CD8-positive, alpha-beta memory T cell (primary cell): ENCODE data around the gene CDK14. TPM values are rescaled to one million over a fixed set of nuclear protein-coding genes. Genes with fewer than 3 reads are reported as not detected.

Experiments
- CTCF ChIA-PET: fragments of 350-600 bp; sonication (Branson Sonifier 250); formaldehyde crosslinking; loops from one replicate; lab custom pipeline; 2021; ENCODE audit warnings: antibody characterized with exemption; lab: Charles Lee
- POLR2A ChIA-PET: fragments of 350-600 bp; sonication (Branson Sonifier 250); formaldehyde crosslinking; loops from one replicate; lab custom pipeline; 2021; ENCODE audit warnings: antibody characterized with exemption; lab: Charles Lee
- DNase-seq, 5 donors: peaks; one replicate each; pipeline versions ENCODE4 v3.0.0 to v3.0.0-alpha.2; 2020 to 2022; ENCODE audit warnings: mixed read lengths in 1 of 5
- H3K27ac ChIP-seq: one replicate; pipeline ENCODE4 v1.7.0; 2013; ENCODE audit warnings: low read depth, mild to moderate bottlenecking, low read length, moderate library complexity
- H3K27me3 ChIP-seq: 2 replicates; pipeline ENCODE4 v1.7.0; 2013; ENCODE audit warnings: low read length, mild to moderate bottlenecking; ENCODE audit not compliant: insufficient read depth, poor library complexity, severe bottlenecking
- H3K36me3 ChIP-seq: 2 replicates; pipeline ENCODE4 v1.7.0; 2013; ENCODE audit warnings: mild to moderate bottlenecking, low read length, moderate library complexity; ENCODE audit not compliant: insufficient read depth
- H3K4me1 ChIP-seq: 2 replicates; pipeline ENCODE4 v1.7.0; 2013; ENCODE audit warnings: mild to moderate bottlenecking, low read length, moderate library complexity; ENCODE audit not compliant: insufficient read depth
- H3K4me3 ChIP-seq: 2 replicates; pipeline ENCODE4 v1.7.0; 2013; ENCODE audit warnings: mild to moderate bottlenecking, low read length
- H3K9me3 ChIP-seq: 2 replicates; pipeline ENCODE4 v1.7.0; 2013; ENCODE audit warnings: mild to moderate bottlenecking, low read length
- H3K27ac Mint-ChIP-seq, 8 donors: one replicate each; pipeline ENCODE4 v1.8.0; 2020 to 2021; ENCODE audit warnings: mixed read lengths in 8 of 8, mild to moderate bottlenecking in 6 of 8, inconsistent platforms in 3 of 8, moderate library complexity in 3 of 8
- H3K27me3 Mint-ChIP-seq, 2 donors: one replicate each; pipeline ENCODE4 v1.8.0; 2020 to 2021; ENCODE audit warnings: mixed read lengths in 2 of 2, mild to moderate bottlenecking in 1 of 2, moderate library complexity in 1 of 2
- H3K36me3 Mint-ChIP-seq, 3 donors: one replicate each; pipeline ENCODE4 v1.8.0; 2020 to 2021; ENCODE audit warnings: mixed read lengths in 3 of 3, inconsistent platforms in 1 of 3, mild to moderate bottlenecking in 1 of 3
- H3K4me1 Mint-ChIP-seq, 3 donors: one replicate each; pipeline ENCODE4 v1.8.0; 2020 to 2021; ENCODE audit warnings: mixed read lengths in 3 of 3, inconsistent platforms in 1 of 3, mild to moderate bottlenecking in 1 of 3
- H3K4me3 Mint-ChIP-seq, 7 donors: one replicate each; pipeline ENCODE4 v1.8.0; 2020 to 2021; ENCODE audit warnings: mixed read lengths in 7 of 7, mild to moderate bottlenecking in 6 of 7, moderate library complexity in 4 of 7, inconsistent platforms in 2 of 7
- H3K9me3 Mint-ChIP-seq, 5 donors: one replicate each; pipeline ENCODE4 v1.8.0; 2020 to 2022; ENCODE audit warnings: mixed read lengths in 5 of 5, mild to moderate bottlenecking in 3 of 5, moderate library complexity in 2 of 5, inconsistent platforms in 1 of 5
- polyA plus RNA-seq: library from polyadenylated mRNA; unstranded; fragments of 300-500 nt; fragmentation: Illumina TruSeq; gene quantifications from one replicate; pipeline ENCODE4 v1.2.3, GENCODE V29; 2021
- total RNA-seq, 2 experiments: library from RNA; stranded (reverse); gene quantifications; one replicate each; pipeline ENCODE4 v1.2.3, GENCODE V29; 2021

CDK14 gene
- total and polyA plus RNA-seq, 3 experiments from 2014 or later = 0.05 to 0.20 TPM; not detected in 1

GRCh38 chr7:90648107-90648506 lies 52.0 kb downstream of the CDK14 start:
- DNase-seq = no peak
- Histone ChIP-seq H3K27ac (no peak overlapping the region), H3K4me3 (no peak overlapping the region), H3K36me3 (no peaks in the 10 kb centered on the region), H3K4me1 (no peaks in the 10 kb centered on the region), H3K9me3 (no peaks in the 10 kb centered on the region), H3K27me3 (no peaks in the 10 kb centered on the region)
- Mint-ChIP-seq H3K4me1 (no peaks in the 10 kb centered on the region), H3K27ac (no peak overlapping the region), H3K36me3 (no peaks in the 10 kb centered on the region), H3K9me3 (peaks cover 0 to 14% (median 3%) of the 10 kb centered on the region in 5 donors), H3K4me3 (no peak overlapping the region), H3K27me3 (no peaks in the 10 kb centered on the region)
- ChIA-PET POLR2A (no interaction called here), CTCF (no interaction called here)

GRCh38 chr7:90648834-90649233 lies 52.7 kb downstream of the CDK14 start:
- ChIA-PET POLR2A (no interaction called here), CTCF (no interaction called here)
- Mint-ChIP-seq H3K36me3 (no peaks in the 10 kb centered on the region), H3K4me3 (no peak overlapping the region), H3K27ac (no peak overlapping the region), H3K9me3 (peaks cover 0 to 13% (median 3%) of the 10 kb centered on the region in 5 donors), H3K27me3 (no peaks in the 10 kb centered on the region), H3K4me1 (no peaks in the 10 kb centered on the region)
- H3K9me3 ChIP-seq = no peaks in the 10 kb centered on the region
- no peak for DNase-seq
- no peaks in the 10 kb centered on the region for H3K27me3 ChIP-seq
- H3K4me3 ChIP-seq = no peak overlapping the region
- no peaks in the 10 kb centered on the region for H3K36me3 ChIP-seq
- no peak overlapping the region for H3K27ac ChIP-seq
- no peaks in the 10 kb centered on the region for H3K4me1 ChIP-seq

GRCh38 chr7:90654718-90655427 lies 58.8 kb downstream of the CDK14 start:
- Mint-ChIP-seq H3K9me3 (peaks cover 2 to 13% (median 7%) of the 10 kb centered on the region in 5 donors), H3K4me1 (no peaks in the 10 kb centered on the region), H3K27ac (no peak overlapping the region), H3K27me3 (no peaks in the 10 kb centered on the region), H3K4me3 (no peak overlapping the region), H3K36me3 (no peaks in the 10 kb centered on the region)
- H3K4me3 ChIP-seq = no peak overlapping the region
- H3K4me1 ChIP-seq = no peaks in the 10 kb centered on the region
- no peak for DNase-seq
- no peaks in the 10 kb centered on the region for H3K27me3 ChIP-seq
- H3K27ac ChIP-seq = no peak overlapping the region
- ChIA-PET CTCF (no interaction called here), POLR2A (no interaction called here)
- H3K9me3 ChIP-seq = no peaks in the 10 kb centered on the region
- no peaks in the 10 kb centered on the region for H3K36me3 ChIP-seq

- Histone ChIP-seq H3K4me3 (no peak overlapping the region), H3K27ac (no peak overlapping the region), H3K36me3 (no peaks in the 10 kb centered on the region), H3K4me1 (no peaks in the 10 kb centered on the region), H3K27me3 (no peaks in the 10 kb centered on the region), H3K9me3 (no peaks in the 10 kb centered on the region)
- Mint-ChIP-seq H3K4me1 (no peaks in the 10 kb centered on the region), H3K27me3 (no peaks in the 10 kb centered on the region), H3K36me3 (no peaks in the 10 kb centered on the region), H3K27ac (no peak overlapping the region), H3K4me3 (no peak overlapping the region), H3K9me3 (peaks cover 0 to 10% (median 5%) of the 10 kb centered on the region in 5 donors)
- POLR2A ChIA-PET = no interaction called here
- CTCF ChIA-PET = no interaction called here
- no peak for DNase-seq
Observed at GRCh38 chr7:90655566-90655965, 59.4 kb downstream of the CDK14 start.

- H3K4me1 ChIP-seq = no peaks in the 10 kb centered on the region
- H3K36me3 Mint-ChIP-seq = no peaks in the 10 kb centered on the region
- POLR2A ChIA-PET = interaction anchor here (0.6 kb wide), 1 partner anchor 1939 kb away, joined by 4 read pairs; no protein-coding TSS in a partner anchor
- no peaks in the 10 kb centered on the region for H3K27me3 ChIP-seq
- H3K36me3 ChIP-seq = no peaks in the 10 kb centered on the region
- H3K9me3 ChIP-seq = no peaks in the 10 kb centered on the region
- H3K27me3 Mint-ChIP-seq = no peaks in the 10 kb centered on the region
- H3K4me3 ChIP-seq = no peak overlapping the region
- H3K4me1 Mint-ChIP-seq = no peaks in the 10 kb centered on the region
- no peak overlapping the region for H3K27ac ChIP-seq
- CTCF ChIA-PET = no interaction called here
- no peak for DNase-seq
- H3K27ac Mint-ChIP-seq = no peak overlapping the region
- peaks cover 0 to 7% (median 5%) of the 10 kb centered on the region in 5 donors for H3K9me3 Mint-ChIP-seq
- H3K4me3 Mint-ChIP-seq = no peak overlapping the region
Observed at GRCh38 chr7:90657481-90657880, 61.4 kb downstream of the CDK14 start.

GRCh38 chr7:90660100-90660499 lies 64.0 kb downstream of the CDK14 start:
- Histone ChIP-seq H3K36me3 (no peaks in the 10 kb centered on the region), H3K4me3 (no peak overlapping the region), H3K4me1 (no peaks in the 10 kb centered on the region), H3K27me3 (no peaks in the 10 kb centered on the region), H3K9me3 (no peaks in the 10 kb centered on the region), H3K27ac (no peak overlapping the region)
- H3K27ac Mint-ChIP-seq = no peak overlapping the region
- H3K9me3 Mint-ChIP-seq = peaks cover 0 to 6% (median under 1%) of the 10 kb centered on the region in 5 donors
- H3K4me3 Mint-ChIP-seq = no peak overlapping the region
- no peak for DNase-seq
- ChIA-PET POLR2A (no interaction called here), CTCF (no interaction called here)
- H3K27me3 Mint-ChIP-seq = no peaks in the 10 kb centered on the region
- no peaks in the 10 kb centered on the region for H3K4me1 Mint-ChIP-seq
- H3K36me3 Mint-ChIP-seq = no peaks in the 10 kb centered on the region

- Histone ChIP-seq H3K36me3 (no peaks in the 10 kb centered on the region), H3K9me3 (no peaks in the 10 kb centered on the region), H3K27ac (no peak overlapping the region), H3K4me1 (no peaks in the 10 kb centered on the region), H3K27me3 (no peaks in the 10 kb centered on the region), H3K4me3 (no peak overlapping the region)
- ChIA-PET POLR2A (no interaction called here), CTCF (no interaction called here)
- peaks cover 0 to 5% (median under 1%) of the 10 kb centered on the region in 5 donors for H3K9me3 Mint-ChIP-seq
- H3K27ac Mint-ChIP-seq = no peak overlapping the region
- no peak overlapping the region for H3K4me3 Mint-ChIP-seq
- no peak for DNase-seq
- no peaks in the 10 kb centered on the region for H3K36me3 Mint-ChIP-seq
- no peaks in the 10 kb centered on the region for H3K4me1 Mint-ChIP-seq
- H3K27me3 Mint-ChIP-seq = no peaks in the 10 kb centered on the region
Observed at GRCh38 chr7:90660819-90661218, 64.7 kb downstream of the CDK14 start.

- Histone ChIP-seq H3K4me1 (no peaks in the 10 kb centered on the region), H3K27ac (no peak overlapping the region), H3K9me3 (no peaks in the 10 kb centered on the region), H3K36me3 (no peaks in the 10 kb centered on the region), H3K4me3 (no peak overlapping the region), H3K27me3 (no peaks in the 10 kb centered on the region)
- no peak overlapping the region for H3K4me3 Mint-ChIP-seq
- H3K27ac Mint-ChIP-seq = no peak overlapping the region
- no peaks in the 10 kb centered on the region for H3K4me1 Mint-ChIP-seq
- POLR2A ChIA-PET = no interaction called here
- CTCF ChIA-PET = no interaction called here
- no peaks in the 10 kb centered on the region for H3K27me3 Mint-ChIP-seq
- no peak for DNase-seq
- H3K9me3 Mint-ChIP-seq = peaks cover 0 to 5% (median 3%) of the 10 kb centered on the region in 5 donors
- H3K36me3 Mint-ChIP-seq = no peaks in the 10 kb centered on the region
Observed at GRCh38 chr7:90661290-90662151, 65.4 kb downstream of the CDK14 start.
